Sigmoid colon (tissue), 7 donors: ENCODE data around the gene PLCB2. TPM values are rescaled to one million over a fixed set of nuclear protein-coding genes. Genes with fewer than 3 reads are reported as not detected.

Experiments used
- DNase-seq: peaks from one replicate; pipeline ENCODE4 v3.0.0-alpha.2; 2019
- H3K27ac ChIP-seq, 4 donors: fragments of 200-600 bp; sonication (generic); one replicate each; pipeline ENCODE4 v1.5.1; 2016 to 2019; ENCODE audit warnings: mild to moderate bottlenecking in 1 of 4
- H3K27me3 ChIP-seq, 3 donors: fragments of 200-600 bp; sonication (generic); one replicate each; pipeline ENCODE4 v1.5.1; 2019; ENCODE audit warnings: mild to moderate bottlenecking in 1 of 3
- H3K36me3 ChIP-seq, 4 donors: fragments of 200-600 bp; sonication (generic); one replicate each; pipeline ENCODE4 v1.5.1; 2016 to 2019
- H3K4me1 ChIP-seq, 4 donors: fragments of 200-600 bp; sonication (generic); one replicate each; pipeline ENCODE4 v1.5.1; 2017 to 2019
- H3K4me3 ChIP-seq, 4 donors: fragments of 200-600 bp; sonication (generic); one replicate each; pipeline ENCODE4 v1.5.1; 2017 to 2019; ENCODE audit warnings: mild to moderate bottlenecking in 2 of 4, moderate library complexity in 1 of 4
- H3K9me3 ChIP-seq, 4 donors: fragments of 200-600 bp in 3 of 4; sonication (generic) in 3 of 4; one replicate each; pipeline versions ENCODE4 v1.5.1 to v1.6.1; 2013 to 2019
- CTCF ChIP-seq, 4 experiments: fragments of 450-650 bp in 3 of 4; fragments of 200-600 bp in 1 of 4; IDR thresholded peaks; one replicate each; pipeline ENCODE4 v1.5.1; 2016 to 2019; ENCODE audit warnings: antibody characterized with exemption in 4 of 4, mild to moderate bottlenecking in 3 of 4, moderate library complexity in 2 of 4
- EP300 ChIP-seq, 4 donors: sonication (generic); formaldehyde crosslinking; IDR thresholded peaks; one replicate each; pipeline ENCODE4 v1.6.1; 2017; ENCODE audit warnings: antibody characterized with exemption in 4 of 4
- POLR2A ChIP-seq, 2 donors: fragments of 450-650 bp; IDR thresholded peaks; one replicate each; pipeline ENCODE4 v1.6.1; 2016; ENCODE audit warnings: antibody characterized with exemption in 2 of 2, mild to moderate bottlenecking in 2 of 2, moderate library complexity in 2 of 2
- POLR2AphosphoS5 ChIP-seq, 4 donors: sonication (generic); formaldehyde crosslinking; IDR thresholded peaks; one replicate each; pipeline ENCODE4 v1.6.1; 2017; ENCODE audit warnings: antibody characterized with exemption in 4 of 4
- WGBS, 2 donors: extraction: QIAGEN DNeasy Blood & Tissue Kit; methylation state at CpG; one replicate each; pipeline ENCODE4 v1.1.7; 2013; 5-methylcytosine and 5-hydroxymethylcytosine counted together
- intact Hi-C: fragments of 100-400 bp; cut with DNase I; formaldehyde crosslinking; loops from one replicate; pipeline ENCODE4 v1.15.1; 2023
- polyA plus RNA-seq, 3 donors: library from polyadenylated mRNA; stranded (reverse); fragments of 200-250 nt; gene quantifications; one replicate each; pipeline ENCODE4 v1.2.3, GENCODE V29; 2013
- total RNA-seq, 4 donors: library from RNA; depleted of rRNA; stranded (reverse); fragments of >200 nt; gene quantifications; one replicate each; pipeline ENCODE4 v1.1.0, GENCODE V29; 2016
- donor health status: healthy with polysubstance abuse.
- donor health status: Bipolar disorder and iron deficiency.
- donor health status: healthy.

Gene PLCB2
- total and polyA plus RNA-seq, 7 donors, result 2.4 to 27.5 (median 7.2) TPM

- Histone ChIP-seq H3K4me3 (peak overlapping the region; percentile 59 to 68 (median 65)), H3K27me3 (no peaks in the 10 kb centered on the region), H3K27ac (peak overlapping the region; percentile 97 to 99 (median 99)), H3K4me1 (peaks cover 0 to 100% (median 99%) of the 10 kb centered on the region in 4 donors), H3K9me3 (no peaks in the 10 kb centered on the region), H3K36me3 (peaks cover 17 to 28% (median 21%) of the 10 kb centered on the region in 4 donors)
- 70 to 83% methylated on average over 11 of the region's 11 CpGs for WGBS, 2 donors
- TF ChIP-seq POLR2A (IDR thresholded peaks at IDR 0.05) (peak in 1 of 2 donors; percentile 9), CTCF (IDR thresholded peaks at IDR 0.05) (no peak), POLR2AphosphoS5 (IDR thresholded peaks at IDR 0.05) (peak; percentile 24 to 79 (median 73)), EP300 (IDR thresholded peaks at IDR 0.05) (peak in 2 of 4 donors; percentile 18 to 28)
- DNase-seq, result peak; percentile 86
- intact Hi-C loops, result loop anchor here (1.0 to 10.0 kb wide), 2 partner anchors 16 to 864 kb away; partner anchors contain the start of gene INAFM2
Measured at GRCh38 chr15:40338921-40339620, 31.3 kb upstream of the PLCB2 start.

- peaks cover 0 to 100% (median 99%) of the 10 kb centered on the region in 4 donors for H3K4me1 ChIP-seq
- TF ChIP-seq EP300 (IDR thresholded peaks at IDR 0.05), result no peak
- TF ChIP-seq CTCF (IDR thresholded peaks at IDR 0.05), result peak in 3 of 4 experiments; percentile 49 to 62 (median 53)
- intact Hi-C loops, result loop anchor here (10.0 kb wide), 1 partner anchor 863 kb away; no protein-coding TSS in a partner anchor
- H3K27ac ChIP-seq, result peak overlapping the region; percentile 97 to 99 (median 99)
- no peaks in the 10 kb centered on the region for H3K9me3 ChIP-seq
- no peaks in the 10 kb centered on the region for H3K27me3 ChIP-seq
- peaks cover 17 to 28% (median 21%) of the 10 kb centered on the region in 4 donors for H3K36me3 ChIP-seq
- 44 to 48% methylated on average over 11 of the region's 11 CpGs for WGBS, 2 donors
- H3K4me3 ChIP-seq, result peak overlapping the region in 3 of 4 donors; percentile 59 to 66 (median 64)
- DNase-seq, result peak; percentile 94
Measured at GRCh38 chr15:40338041-40338657, 30.4 kb upstream of the PLCB2 start.

- Histone ChIP-seq H3K27ac (peak overlapping the region; percentile 97 to 99 (median 99)), H3K27me3 (no peaks in the 10 kb centered on the region), H3K36me3 (peaks cover 17 to 28% (median 21%) of the 10 kb centered on the region in 4 donors), H3K9me3 (no peaks in the 10 kb centered on the region), H3K4me1 (peaks cover 0 to 100% (median 99%) of the 10 kb centered on the region in 4 donors), H3K4me3 (peak overlapping the region; percentile 9 to 66 (median 62))
- TF ChIP-seq POLR2AphosphoS5 (IDR thresholded peaks at IDR 0.05) (peak in 2 of 4 donors; percentile 23 to 40), POLR2A (IDR thresholded peaks at IDR 0.05) (no peak), EP300 (IDR thresholded peaks at IDR 0.05) (no peak), CTCF (IDR thresholded peaks at IDR 0.05) (no peak)
- intact Hi-C loops, result loop anchor here (10.0 kb wide), 1 partner anchor 863 kb away; no protein-coding TSS in a partner anchor
- WGBS, 2 donors, result 66 to 80% methylated on average over 19 of the region's 19 CpGs
- peak; percentile 84 for DNase-seq
Measured at GRCh38 chr15:40337597-40337996, 29.9 kb upstream of the PLCB2 start.

- H3K4me1 ChIP-seq, result peaks cover 0 to 100% (median 99%) of the 10 kb centered on the region in 4 donors
- TF ChIP-seq EP300 (IDR thresholded peaks at IDR 0.05) (no peak), CTCF (IDR thresholded peaks at IDR 0.05) (no peak), POLR2A (IDR thresholded peaks at IDR 0.05) (no peak), POLR2AphosphoS5 (IDR thresholded peaks at IDR 0.05) (no peak)
- no peak overlapping the region for H3K4me3 ChIP-seq
- 60 to 81% methylated on average over 5 of the region's 5 CpGs for WGBS, 2 donors
- H3K27me3 ChIP-seq, result no peaks in the 10 kb centered on the region
- intact Hi-C loops, result loop anchor here (10.0 kb wide), 1 partner anchor 862 kb away; no protein-coding TSS in a partner anchor
- H3K36me3 ChIP-seq, result peaks cover 17 to 28% (median 21%) of the 10 kb centered on the region in 4 donors
- DNase-seq, result no peak
- H3K27ac ChIP-seq, result peak overlapping the region; percentile 97 to 99 (median 99)
- H3K9me3 ChIP-seq, result no peaks in the 10 kb centered on the region
Measured at GRCh38 chr15:40336744-40337122, 29.0 kb upstream of the PLCB2 start.
